Epithelial cell of esophagus (primary cell): Measurements from ENCODE around the gene ACTBL2.
A peak's percentile ranks its signal among the peaks of the same experiment; 100 is the strongest.

Source experiments
- DNase-seq: peaks from one replicate; pipeline ENCODE4 v3.0.0; 2010; ENCODE audit warnings: low read depth
- H3K4me3 ChIP-seq: 2 replicates; pipeline ENCODE4 v1.5.1; 2011; ENCODE audit warnings: mild to moderate bottlenecking, low read length, control low read depth
- CTCF ChIP-seq: IDR thresholded peaks from 2 replicates; pipeline ENCODE4 v1.5.1; 2011; ENCODE audit warnings: low read depth, mild to moderate bottlenecking, low read length, control low read depth, inconsistent platforms; ENCODE audit not compliant: insufficient read depth; ENCODE audit errors: missing control alignments

ACTBL2 gene

DNA sequence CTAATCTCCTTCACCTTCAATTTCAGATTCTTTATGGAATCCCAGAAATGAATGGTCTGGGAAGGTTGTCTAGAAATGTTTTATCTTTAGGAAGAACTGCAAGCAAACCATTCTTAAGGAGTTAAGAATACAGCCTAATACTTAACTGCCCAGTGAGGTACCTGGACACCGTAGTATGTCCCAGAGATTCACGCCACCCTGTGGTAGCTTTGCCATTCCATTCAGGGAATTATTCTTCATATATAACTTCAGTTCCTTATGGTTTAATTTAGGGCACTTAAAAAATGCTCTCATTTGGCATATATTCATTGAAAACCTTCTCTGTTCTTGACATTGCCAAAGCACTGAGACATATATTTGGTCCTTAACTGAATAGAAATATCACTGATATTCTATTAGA, 49.7 kb downstream of the ACTBL2 start:
- peak; percentile 54 for TF ChIP-seq CTCF
- H3K4me3 ChIP-seq = no peak overlapping the region
- DNase-seq = peak; percentile 51

GRCh38 chr5:57431759-57432158, 50.9 kb downstream of the ACTBL2 start:
- no peak for DNase-seq
- no peak overlapping the region for H3K4me3 ChIP-seq
- TF ChIP-seq CTCF = no peak
